Mammary epithelial cell (primary cell): Measurements from ENCODE around the gene STX19.

ENCODE experiments used
- EZH2 ChIP-seq: IDR thresholded peaks from 2 replicates; pipeline ENCODE4 v1.6.1; 2012; ENCODE audit warnings: low read length, inconsistent platforms, borderline replicate concordance
- TF ChIP-seq, protein P1 (sequence below), 2 donors: IDR thresholded peaks in 1 of 2; conservative IDR thresholded peaks in 1 of 2; 2 replicates each; pipeline ENCODE4 v1.5.1; 2011 to 2012; ENCODE audit warnings: inconsistent platforms in 2 of 2, low read length in 2 of 2, mild to moderate bottlenecking in 2 of 2, control low read depth in 1 of 2, low read depth in 1 of 2; ENCODE audit not compliant: insufficient read depth in 1 of 2; ENCODE audit errors: extremely low read depth in 1 of 2

DNA sequence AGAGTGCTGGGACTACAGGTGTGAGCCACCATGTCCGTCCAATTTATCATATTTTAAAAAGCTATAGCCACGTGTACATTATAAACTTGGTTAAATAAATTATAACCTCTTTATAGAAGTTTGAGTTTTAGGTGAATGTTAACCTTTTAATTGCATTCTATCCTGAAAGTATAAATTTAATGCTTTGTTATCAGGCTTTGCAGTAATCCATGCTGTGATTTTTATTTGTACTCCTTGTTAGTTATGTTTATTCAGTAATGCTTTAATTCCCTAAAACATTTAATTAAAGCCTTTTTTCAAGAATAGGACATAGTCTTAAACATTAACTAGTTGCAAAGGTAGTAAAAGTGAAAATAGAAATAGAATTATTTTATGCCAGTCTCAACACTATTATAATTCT lies 36.8 kb downstream of the STX19 start:
- TF ChIP-seq EZH2 = no peak
- TF ChIP-seq, protein P1, sequence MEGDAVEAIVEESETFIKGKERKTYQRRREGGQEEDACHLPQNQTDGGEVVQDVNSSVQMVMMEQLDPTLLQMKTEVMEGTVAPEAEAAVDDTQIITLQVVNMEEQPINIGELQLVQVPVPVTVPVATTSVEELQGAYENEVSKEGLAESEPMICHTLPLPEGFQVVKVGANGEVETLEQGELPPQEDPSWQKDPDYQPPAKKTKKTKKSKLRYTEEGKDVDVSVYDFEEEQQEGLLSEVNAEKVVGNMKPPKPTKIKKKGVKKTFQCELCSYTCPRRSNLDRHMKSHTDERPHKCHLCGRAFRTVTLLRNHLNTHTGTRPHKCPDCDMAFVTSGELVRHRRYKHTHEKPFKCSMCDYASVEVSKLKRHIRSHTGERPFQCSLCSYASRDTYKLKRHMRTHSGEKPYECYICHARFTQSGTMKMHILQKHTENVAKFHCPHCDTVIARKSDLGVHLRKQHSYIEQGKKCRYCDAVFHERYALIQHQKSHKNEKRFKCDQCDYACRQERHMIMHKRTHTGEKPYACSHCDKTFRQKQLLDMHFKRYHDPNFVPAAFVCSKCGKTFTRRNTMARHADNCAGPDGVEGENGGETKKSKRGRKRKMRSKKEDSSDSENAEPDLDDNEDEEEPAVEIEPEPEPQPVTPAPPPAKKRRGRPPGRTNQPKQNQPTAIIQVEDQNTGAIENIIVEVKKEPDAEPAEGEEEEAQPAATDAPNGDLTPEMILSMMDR (conservative IDR thresholded peaks at IDR 0.05 in 1 of 2, IDR thresholded peaks at IDR 0.05 in 1 of 2; ENCODE audit: extremely low read depth in 1 of 2, insufficient read depth in 1 of 2, low read depth in 1 of 2, low read length in 2 of 2) = no peak
